Astrocyte (in vitro differentiated cells and primary cell): ENCODE data around the gene GSTT4.
"Not testable (repeated sequence)": the region's sequence is repeated elsewhere in the genome, so short reads cannot be mapped to it uniquely, and the experiment has no call there.

Experiments used
- CTCF ChIP-seq: IDR thresholded peaks from 2 replicates; pipeline ENCODE4 v1.5.1; 2011; ENCODE audit warnings: low read depth, mild to moderate bottlenecking, inconsistent platforms, low read length, moderate library complexity; ENCODE audit not compliant: insufficient read depth
- EZH2 ChIP-seq: IDR thresholded peaks from 2 replicates; pipeline ENCODE4 v1.6.1; 2012; ENCODE audit warnings: mild to moderate bottlenecking, low read length, inconsistent platforms; ENCODE audit not compliant: insufficient read depth

GRCh38 chr22:24043465-24043864 lies 38.2 kb upstream of the GSTT4 start:
- not testable (repeated sequence) for TF ChIP-seq CTCF, EZH2
